T-helper 2 cell treated with Interferon-gamma antibody and Interleukin-4, amounts not matched to agents 5 μg/mL and 100 μg/mL, for 36 hours (primary cell): ENCODE measurements around the gene MOGAT3.

Source experiments
- DNase-seq: peaks from one replicate; pipeline ENCODE4 v3.0.0; 2021; ENCODE audit warnings: low spot score
- H3K27ac Mint-ChIP-seq: one replicate; pipeline ENCODE4 v1.8.0; 2021; ENCODE audit warnings: mild to moderate bottlenecking, mixed read lengths
- H3K27me3 Mint-ChIP-seq: one replicate; pipeline ENCODE4 v1.8.0; 2021; ENCODE audit warnings: low read depth, mixed read lengths
- H3K36me3 Mint-ChIP-seq: one replicate; pipeline ENCODE4 v1.8.0; 2021; ENCODE audit warnings: low read depth, mixed read lengths
- H3K4me1 Mint-ChIP-seq: one replicate; pipeline ENCODE4 v1.8.0; 2021; ENCODE audit warnings: low read depth, mixed read lengths
- H3K4me3 Mint-ChIP-seq: one replicate; pipeline ENCODE4 v1.8.0; 2022; ENCODE audit warnings: mild to moderate bottlenecking, moderate library complexity, mixed read lengths
- H3K9me3 Mint-ChIP-seq: one replicate; pipeline ENCODE4 v1.8.0; 2021; ENCODE audit warnings: mixed read lengths

The MOGAT3 gene

DNA sequence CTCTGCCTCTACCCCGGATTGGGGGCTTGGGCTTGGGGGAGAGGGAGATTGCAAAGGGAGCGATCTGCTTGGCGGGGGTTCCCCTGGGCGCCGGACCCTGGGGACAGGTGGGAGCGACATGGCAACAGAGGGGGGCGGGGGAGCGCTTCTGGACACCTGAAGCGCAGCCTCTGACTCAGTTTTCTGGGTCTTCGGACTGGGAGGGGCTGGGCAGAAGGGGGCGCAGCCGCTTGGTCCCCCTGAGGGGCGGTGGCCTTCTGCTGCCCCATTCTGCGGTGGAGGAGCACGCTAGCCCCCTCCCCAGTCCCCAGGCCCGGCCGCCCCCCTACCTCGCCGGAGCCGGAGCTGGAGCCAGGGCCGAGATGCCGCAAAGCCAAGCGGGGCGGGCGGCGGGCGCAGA, 21.1 kb downstream of the MOGAT3 start:
- H3K4me3 Mint-ChIP-seq, result no peak overlapping the region

DNA sequence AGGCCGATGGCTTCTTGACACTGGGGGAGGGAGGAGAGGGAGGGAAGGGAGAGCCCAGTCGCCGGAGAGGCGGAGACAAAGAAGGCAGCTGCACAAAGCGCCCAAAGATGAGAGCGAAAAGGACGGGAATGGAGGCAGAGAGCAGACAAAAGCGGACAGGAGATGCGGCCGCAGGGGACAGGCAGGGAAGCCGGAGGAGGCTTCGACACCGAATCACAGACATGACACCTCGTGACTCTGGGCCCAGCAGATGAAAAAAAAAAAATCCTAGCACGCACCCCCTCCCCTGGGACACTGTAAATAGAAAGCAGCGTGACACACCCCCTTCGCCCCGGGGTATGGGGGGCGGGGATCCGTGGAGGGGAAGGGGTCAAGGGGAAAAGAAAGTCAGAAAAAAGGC, 21.7 kb downstream of the MOGAT3 start:
- no peaks in the 10 kb centered on the region for H3K36me3 Mint-ChIP-seq
- H3K9me3 Mint-ChIP-seq, result no peaks in the 10 kb centered on the region
- H3K27me3 Mint-ChIP-seq, result peaks cover 73% of the 10 kb centered on the region
- H3K4me1 Mint-ChIP-seq, result peaks cover 4% of the 10 kb centered on the region
- H3K27ac Mint-ChIP-seq, result no peak overlapping the region
- H3K4me3 Mint-ChIP-seq, result no peak overlapping the region
- no peak for DNase-seq

More for the DNA sequence above, 21.1 kb downstream of the MOGAT3 start:
- no peaks in the 10 kb centered on the region for H3K9me3 Mint-ChIP-seq
- peaks cover 68% of the 10 kb centered on the region for H3K27me3 Mint-ChIP-seq
- no peak for DNase-seq
- peaks cover 3% of the 10 kb centered on the region for H3K4me1 Mint-ChIP-seq
- no peaks in the 10 kb centered on the region for H3K36me3 Mint-ChIP-seq
- H3K27ac Mint-ChIP-seq, result no peak overlapping the region

DNA sequence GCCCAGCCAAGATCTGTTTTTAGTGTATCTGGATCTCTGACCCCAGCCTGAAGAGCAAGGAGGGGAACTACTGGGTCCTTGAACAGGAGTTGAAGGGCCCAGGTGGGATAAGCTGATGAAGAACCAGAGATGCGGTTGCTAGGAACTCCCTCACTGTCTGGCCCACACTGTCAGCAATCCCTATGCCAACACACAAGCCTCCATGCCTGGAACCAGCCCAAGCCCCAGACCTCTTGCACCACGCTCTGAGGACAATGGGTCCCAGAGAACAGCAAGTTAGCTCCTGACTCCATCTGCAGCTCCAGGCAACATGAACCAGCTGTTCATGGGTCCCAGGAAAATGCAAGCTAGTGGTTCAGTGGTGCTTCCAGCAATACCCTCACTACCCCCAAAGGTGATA, 23.2 kb downstream of the MOGAT3 start:
- Mint-ChIP-seq H3K36me3 (peaks cover 2% of the 10 kb centered on the region), H3K4me1 (peaks cover 8% of the 10 kb centered on the region), H3K27me3 (peaks cover 84% of the 10 kb centered on the region), H3K27ac (no peak overlapping the region), H3K4me3 (no peak overlapping the region), H3K9me3 (no peaks in the 10 kb centered on the region)
- DNase-seq, result no peak

DNA sequence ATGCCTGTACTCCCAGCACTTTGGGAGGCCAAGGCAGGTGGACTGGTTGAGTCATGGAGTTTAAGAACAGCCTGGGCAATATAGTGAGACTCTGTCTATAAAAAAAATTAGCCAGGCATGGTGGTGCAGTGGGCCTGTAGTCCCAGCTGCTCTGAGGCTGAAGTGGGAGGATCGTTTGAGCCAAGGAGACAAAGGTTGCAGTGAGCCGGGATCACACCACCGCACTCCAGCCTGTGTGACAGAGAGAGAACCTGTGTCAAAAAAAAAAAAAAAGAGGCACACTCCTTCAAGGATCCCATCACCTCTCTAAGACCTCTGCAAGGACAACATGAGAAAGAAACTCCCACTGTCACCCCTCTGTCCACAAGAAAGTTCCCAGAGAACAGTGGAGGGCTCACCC, 25.2 kb downstream of the MOGAT3 start:
- no peak for DNase-seq
- peaks cover 85% of the 10 kb centered on the region for H3K27me3 Mint-ChIP-seq
- no peak overlapping the region for H3K4me3 Mint-ChIP-seq
- peaks cover 2% of the 10 kb centered on the region for H3K36me3 Mint-ChIP-seq
- no peak overlapping the region for H3K27ac Mint-ChIP-seq
- H3K9me3 Mint-ChIP-seq, result no peaks in the 10 kb centered on the region
- peaks cover 18% of the 10 kb centered on the region for H3K4me1 Mint-ChIP-seq

DNA sequence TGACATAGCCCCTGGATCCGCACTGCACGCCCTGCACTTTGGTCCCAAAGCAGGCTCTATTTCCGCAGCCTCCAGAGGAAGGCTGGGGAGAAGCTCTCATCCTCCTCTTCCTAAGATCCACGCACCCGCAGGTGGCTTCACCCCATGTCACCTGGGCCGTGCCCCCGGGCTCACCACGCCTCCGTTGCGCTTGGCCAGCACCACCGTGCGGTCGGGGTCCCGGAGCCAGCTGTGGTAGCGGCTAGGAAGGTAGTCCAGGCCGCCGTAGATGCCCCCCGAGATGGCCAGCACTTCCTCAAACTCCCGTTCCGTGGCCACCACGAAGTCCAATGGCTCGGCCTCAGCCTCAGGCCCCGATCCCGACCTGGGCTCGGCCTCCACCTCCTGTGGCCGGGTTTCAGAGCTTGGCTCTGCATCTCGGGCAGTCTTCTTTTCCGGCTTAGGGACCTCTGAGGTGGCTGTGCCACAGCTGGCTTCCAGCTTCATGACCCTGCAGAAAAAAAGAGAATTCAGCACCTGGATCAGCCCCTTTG, 26.4 kb downstream of the MOGAT3 start:
- no peak for DNase-seq
- H3K27me3 Mint-ChIP-seq, result peaks cover 91% of the 10 kb centered on the region
- H3K9me3 Mint-ChIP-seq, result no peaks in the 10 kb centered on the region
- peak overlapping the region; percentile 53 for H3K27ac Mint-ChIP-seq
- peak overlapping the region; percentile 74 for H3K4me3 Mint-ChIP-seq
- peaks cover 27% of the 10 kb centered on the region for H3K4me1 Mint-ChIP-seq
- H3K36me3 Mint-ChIP-seq, result peaks cover 2% of the 10 kb centered on the region

DNA sequence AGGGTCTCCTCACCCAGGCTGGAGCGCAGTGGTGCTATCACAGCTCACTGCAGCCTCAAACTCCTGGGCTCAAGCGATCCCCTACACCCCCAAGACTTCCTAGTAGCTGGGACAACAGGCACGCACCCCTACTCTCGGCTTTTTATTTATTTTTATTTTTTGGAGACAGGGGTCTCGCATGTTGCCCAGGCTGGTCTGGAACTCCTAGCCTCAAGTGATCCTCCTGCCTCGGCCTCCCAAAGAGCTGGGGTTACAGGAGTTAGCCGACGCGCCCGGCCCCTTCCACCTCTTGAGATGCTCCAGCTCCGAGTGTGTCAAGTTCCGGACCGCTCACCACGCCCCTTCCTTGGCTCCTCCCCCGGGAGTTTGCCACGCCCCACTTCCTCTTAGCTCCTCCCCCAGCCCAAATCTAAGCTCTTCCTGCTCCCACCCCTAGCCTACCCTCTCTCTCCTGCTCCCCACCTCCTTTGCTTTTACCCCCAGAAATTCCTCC, 27.0 kb downstream of the MOGAT3 start:
- H3K27ac Mint-ChIP-seq, result peak overlapping the region; percentile 53
- H3K4me1 Mint-ChIP-seq, result peaks cover 30% of the 10 kb centered on the region
- peaks cover 2% of the 10 kb centered on the region for H3K36me3 Mint-ChIP-seq
- H3K27me3 Mint-ChIP-seq, result peaks cover 90% of the 10 kb centered on the region
- peak overlapping the region; percentile 74 for H3K4me3 Mint-ChIP-seq
- DNase-seq, result peak; percentile 64
- no peaks in the 10 kb centered on the region for H3K9me3 Mint-ChIP-seq

DNA sequence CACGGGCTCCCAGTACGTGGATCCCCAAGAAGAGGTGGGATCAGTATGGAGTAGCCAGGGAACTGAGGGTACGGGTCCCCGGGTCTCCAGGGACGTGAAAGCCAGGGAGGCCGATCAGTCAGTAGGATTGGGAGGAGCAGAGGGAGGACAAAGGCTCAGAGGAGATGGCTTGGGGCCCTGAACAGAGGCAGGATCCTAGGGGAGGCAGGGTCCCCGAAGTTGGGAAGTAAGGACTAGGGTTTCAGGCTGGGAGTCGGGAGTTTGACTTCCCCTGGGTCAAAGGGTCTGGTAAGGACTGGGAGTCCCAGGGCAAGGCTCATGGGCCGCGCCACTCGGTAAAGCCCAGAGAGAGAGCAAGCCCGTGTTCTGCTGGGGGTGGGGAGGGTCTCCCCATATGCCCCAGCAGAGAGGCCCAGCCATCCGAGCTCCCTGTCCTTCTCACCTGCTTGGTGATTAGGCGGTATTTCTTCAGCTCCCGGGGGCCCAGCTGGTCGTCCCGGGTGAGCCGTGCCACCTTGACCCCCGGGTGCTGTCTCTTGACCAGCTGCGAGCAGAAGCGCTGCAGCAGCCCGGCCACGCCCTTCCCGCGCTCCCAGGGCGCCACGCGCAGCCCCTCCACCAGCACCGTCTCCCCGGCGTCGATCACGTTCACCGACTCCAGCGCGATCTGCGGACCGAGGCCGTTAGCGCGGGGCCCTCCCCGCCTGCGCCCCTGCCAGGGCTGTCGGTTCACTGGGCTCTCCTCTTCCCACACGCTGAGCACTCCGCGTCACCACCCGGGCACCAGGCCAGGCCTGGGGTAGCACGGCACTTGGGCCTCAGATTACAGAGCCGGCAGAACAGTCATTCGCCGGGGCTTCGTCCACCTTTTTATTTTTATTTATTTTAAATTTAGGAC, 27.7 kb downstream of the MOGAT3 start:
- Mint-ChIP-seq H3K4me3 (peak overlapping the region; percentile 36), H3K27me3 (peaks cover 88% of the 10 kb centered on the region), H3K9me3 (no peaks in the 10 kb centered on the region), H3K4me1 (peaks cover 34% of the 10 kb centered on the region), H3K27ac (no peak overlapping the region), H3K36me3 (peaks cover 2% of the 10 kb centered on the region)
- DNase-seq, result no peak

DNA sequence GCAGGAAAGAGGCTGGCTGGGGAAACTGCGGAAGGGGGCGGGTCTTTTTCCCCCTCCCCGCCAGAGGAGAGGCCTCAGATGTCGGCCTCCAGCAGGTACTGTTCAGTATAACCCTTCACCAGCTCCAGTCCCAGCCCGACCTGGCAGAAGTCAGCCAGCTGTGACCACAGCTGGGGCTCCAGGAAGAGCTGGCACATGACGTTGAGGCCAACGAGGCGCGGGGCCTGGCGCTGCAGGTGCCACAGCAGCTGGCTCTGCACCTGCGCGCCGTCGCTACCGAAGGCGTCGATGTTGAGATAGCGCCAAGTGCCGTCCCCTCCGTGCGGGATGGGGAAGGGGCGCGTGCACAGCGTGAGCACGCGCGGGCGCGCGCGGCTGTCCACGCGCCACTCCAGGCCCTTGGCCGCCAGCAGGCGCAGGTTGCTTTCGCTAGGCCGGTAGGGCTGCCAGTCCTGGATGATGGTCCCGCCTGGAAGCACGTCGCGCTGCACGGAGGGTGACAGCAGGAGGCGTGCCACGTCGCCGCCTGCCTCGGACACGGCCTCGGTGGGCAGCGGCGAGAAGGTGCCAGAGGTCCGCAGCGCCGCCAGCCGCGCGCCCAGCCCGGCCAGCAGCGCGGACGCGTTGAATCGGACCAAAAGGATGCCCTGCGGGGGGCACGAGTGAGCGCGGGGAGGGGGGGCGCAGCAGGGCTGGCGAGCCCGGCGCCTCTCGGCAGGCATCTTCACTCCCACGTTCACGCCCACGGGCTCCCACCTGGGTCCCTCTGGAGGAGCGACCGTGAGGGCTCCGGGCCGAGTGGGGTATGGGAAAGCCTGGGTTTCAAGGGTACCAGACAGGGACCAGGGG, 28.6 kb downstream of the MOGAT3 start:
- Mint-ChIP-seq H3K9me3 (no peaks in the 10 kb centered on the region), H3K36me3 (peaks cover 2% of the 10 kb centered on the region), H3K4me1 (peaks cover 36% of the 10 kb centered on the region), H3K27me3 (peaks cover 88% of the 10 kb centered on the region), H3K27ac (no peak overlapping the region), H3K4me3 (peak overlapping the region; percentile 44)
- DNase-seq, result no peak

DNA sequence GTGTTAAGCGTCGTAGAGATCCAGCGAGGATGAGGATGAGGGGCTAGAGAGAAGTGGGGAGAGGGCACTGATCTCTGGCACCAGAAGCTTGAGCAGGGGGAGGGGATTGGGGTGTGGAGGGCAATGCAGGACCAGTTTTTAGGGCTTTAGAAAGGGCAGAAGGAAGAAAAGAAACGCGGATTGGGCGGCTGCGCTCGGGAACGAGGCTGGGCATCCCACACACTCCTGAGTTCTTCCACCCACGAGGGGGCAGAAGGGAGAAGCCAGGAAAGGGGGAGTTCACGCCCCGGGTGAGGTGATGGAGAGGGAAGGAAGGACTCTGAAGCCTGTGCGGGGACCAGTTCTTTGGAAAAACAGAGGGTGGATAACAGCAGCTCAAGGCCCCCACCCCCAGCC, 29.4 kb downstream of the MOGAT3 start:
- no peak for DNase-seq
- H3K4me3 Mint-ChIP-seq, result peak overlapping the region; percentile 44
- H3K9me3 Mint-ChIP-seq, result no peaks in the 10 kb centered on the region
- peaks cover 87% of the 10 kb centered on the region for H3K27me3 Mint-ChIP-seq
- H3K27ac Mint-ChIP-seq, result no peak overlapping the region
- H3K4me1 Mint-ChIP-seq, result peaks cover 39% of the 10 kb centered on the region
- peaks cover 2% of the 10 kb centered on the region for H3K36me3 Mint-ChIP-seq

DNA sequence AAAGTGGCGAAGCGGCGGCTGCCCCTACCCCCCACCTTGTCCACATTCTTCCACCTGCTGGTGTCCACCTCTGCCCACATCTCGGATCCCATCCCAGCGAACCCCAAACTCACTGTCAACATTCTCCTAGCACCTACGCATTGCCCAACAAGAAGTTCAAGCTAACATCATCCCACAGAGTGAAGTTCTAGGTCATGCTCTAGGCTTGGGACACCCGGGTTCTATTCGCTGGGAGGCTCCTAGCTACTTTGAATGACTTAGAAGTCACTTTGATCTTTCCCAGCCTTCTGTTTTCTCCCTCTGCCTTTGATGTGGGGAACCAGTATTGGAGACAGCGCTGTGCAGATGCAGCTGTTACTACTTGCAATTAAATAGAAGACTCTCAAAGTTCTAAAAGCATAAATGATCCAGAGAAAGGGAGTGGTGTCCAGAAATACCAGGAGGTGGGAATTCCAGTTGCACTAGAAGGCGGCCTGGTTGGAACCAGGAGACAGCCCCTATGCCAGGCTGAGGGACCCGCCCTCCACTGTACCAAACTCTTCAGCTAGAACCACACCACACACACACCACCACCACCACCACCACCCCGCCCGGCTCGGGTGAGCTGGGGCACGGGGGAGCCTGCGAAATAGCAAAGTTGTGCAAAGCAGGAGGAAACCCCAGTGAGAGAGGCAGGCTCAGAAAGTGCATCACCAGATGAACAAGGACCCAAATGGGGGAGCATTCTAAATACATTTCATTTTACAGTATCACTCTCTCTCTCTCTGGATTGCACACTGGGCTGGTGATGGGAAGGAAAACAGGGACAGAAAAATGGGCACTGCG, 30.0 kb downstream of the MOGAT3 start:
- peaks cover 2% of the 10 kb centered on the region for H3K36me3 Mint-ChIP-seq
- no peak for DNase-seq
- no peaks in the 10 kb centered on the region for H3K9me3 Mint-ChIP-seq
- peaks cover 87% of the 10 kb centered on the region for H3K27me3 Mint-ChIP-seq
- H3K4me1 Mint-ChIP-seq, result peaks cover 44% of the 10 kb centered on the region
- peak overlapping the region; percentile 17 for H3K4me3 Mint-ChIP-seq
- H3K27ac Mint-ChIP-seq, result no peak overlapping the region

DNA sequence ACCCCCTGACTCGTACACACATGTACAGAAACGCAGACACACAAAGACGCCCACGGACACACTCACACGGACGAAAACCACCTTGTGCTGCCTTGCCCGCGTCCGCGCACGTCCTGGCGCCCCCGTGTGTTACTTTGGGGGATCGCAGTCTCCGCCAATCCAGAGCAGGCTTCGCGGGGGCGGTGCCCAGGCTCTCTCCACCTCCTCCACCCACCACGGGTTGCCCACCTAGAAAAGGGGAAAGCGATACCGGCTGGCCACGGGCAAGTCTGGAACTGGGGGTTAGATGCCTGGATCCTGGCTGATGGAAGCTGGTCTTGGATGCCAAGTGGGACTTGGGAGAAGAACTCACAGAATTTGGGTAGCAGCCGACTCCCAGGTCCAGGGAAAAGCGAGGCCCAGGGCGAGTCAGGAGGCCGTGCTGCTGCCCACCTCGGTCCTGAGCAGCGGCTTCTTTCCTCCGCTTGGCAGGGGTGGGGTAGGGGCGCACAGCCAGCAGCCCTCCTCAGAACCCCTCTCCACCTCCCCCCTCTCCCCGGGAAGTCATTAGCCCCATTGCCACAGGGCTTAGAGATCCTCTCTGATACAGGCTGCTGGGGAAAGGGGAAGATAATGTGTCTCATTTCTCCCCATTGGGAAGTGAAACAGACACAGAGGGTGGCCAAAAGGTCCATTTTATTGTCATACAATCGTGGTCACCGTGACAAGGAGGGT, 30.8 kb downstream of the MOGAT3 start:
- Mint-ChIP-seq H3K36me3 (peaks cover 2% of the 10 kb centered on the region), H3K27me3 (peaks cover 87% of the 10 kb centered on the region), H3K9me3 (no peaks in the 10 kb centered on the region), H3K4me1 (peaks cover 48% of the 10 kb centered on the region), H3K4me3 (peak overlapping the region; percentile 48), H3K27ac (no peak overlapping the region)
- DNase-seq, result peak; percentile 78

DNA sequence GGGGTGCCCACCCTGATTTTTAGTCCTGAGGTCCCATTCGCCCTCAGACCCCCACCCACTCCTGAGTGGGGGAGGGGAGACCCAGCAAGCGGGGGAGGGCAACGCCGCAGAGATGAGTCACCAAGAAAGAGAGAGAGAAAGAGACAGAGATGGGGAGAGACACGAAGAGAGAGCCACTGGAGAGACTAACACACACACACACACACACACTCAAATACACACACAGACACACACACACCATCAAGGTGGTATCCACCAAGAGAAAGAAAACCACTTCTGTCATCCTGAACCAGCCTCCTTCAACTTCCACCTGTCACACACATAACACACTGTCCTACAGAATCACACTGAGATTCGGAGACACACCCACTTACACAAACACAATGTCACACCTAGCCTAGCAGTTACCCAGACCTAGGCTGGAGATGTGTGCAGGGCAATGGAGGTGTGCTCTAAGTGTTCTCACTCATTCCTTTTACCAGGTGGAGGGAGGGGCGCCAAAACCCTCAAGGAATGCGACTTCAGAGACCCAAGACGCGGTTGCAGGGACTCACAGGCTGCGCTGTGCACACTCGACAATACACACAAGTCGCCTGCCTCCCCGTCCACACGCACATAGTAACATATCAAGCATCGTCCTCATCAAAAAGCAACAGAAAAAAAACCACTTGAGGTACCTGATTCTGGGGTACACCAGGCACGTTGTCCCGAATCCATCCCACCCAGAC, 31.6 kb downstream of the MOGAT3 start:
- DNase-seq, result no peak
- peaks cover 52% of the 10 kb centered on the region for H3K4me1 Mint-ChIP-seq
- H3K27ac Mint-ChIP-seq, result no peak overlapping the region
- peaks cover 86% of the 10 kb centered on the region for H3K27me3 Mint-ChIP-seq
- H3K36me3 Mint-ChIP-seq, result peaks cover 2% of the 10 kb centered on the region
- peak overlapping the region; percentile 48 for H3K4me3 Mint-ChIP-seq
- no peaks in the 10 kb centered on the region for H3K9me3 Mint-ChIP-seq
